ENCODE measurements around the gene GCNT4.

Gene GCNT4

DNA sequence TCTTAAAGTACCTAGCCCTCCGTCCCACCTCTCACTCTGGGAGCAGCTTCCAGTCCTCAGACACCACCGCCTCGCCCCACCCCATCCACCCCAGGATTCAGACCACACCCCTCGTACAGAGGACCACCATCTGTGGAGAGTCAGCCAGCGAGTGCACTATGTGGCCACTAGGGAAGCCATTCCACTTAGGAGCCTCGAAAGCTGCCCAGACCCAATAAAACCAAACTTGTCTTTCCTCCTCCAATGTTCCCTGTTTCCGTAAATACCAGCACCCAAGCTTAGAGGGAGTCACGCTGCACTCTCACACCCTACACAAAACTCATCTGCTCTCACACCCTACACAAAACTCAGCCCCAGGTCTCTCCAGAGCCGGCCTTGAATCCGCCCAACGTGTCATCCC lies 1.9 kb downstream of the GCNT4 start:
- DNase-seq, result no peak

DNA sequence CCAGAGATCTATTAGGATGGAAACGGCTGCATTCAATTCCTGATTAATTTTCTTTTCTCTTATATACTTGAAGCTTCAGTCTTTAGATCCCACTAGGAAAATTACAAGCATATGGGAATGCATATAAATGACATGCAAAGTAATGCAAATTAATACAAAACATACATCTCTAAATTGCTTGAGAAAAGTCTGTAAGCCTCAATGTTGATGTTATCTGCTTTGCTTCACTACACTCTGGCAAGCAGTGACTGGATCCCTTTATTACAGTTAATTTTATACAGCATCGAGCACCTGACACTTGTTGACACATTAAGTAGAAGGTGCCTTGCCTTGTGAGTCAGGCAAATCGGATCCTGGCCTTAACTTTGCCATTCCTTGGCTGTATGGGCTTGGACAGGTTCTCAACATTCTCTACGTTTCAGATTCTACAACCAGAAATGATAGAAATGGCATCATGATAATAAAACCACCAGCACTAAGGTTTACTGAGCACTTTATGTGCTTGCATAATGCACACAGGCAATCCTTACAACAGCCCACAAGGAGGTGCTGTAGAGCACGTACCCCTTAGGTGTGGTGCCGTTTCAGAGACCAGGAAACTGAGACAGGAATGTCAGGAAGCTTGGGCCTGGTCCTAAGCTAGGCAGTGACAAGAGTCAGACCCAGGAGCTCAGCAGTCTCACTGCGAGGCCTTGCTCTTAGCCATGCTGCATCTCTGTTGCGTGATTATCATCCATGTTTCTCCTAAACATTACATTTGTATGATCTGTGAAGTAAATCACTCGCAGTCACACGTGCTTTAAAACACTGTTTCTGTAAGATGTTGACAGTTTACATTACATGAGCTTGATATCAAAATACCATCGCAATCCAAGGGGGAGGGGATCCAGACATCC lies 2.7 kb downstream of the GCNT4 start:
- DNase-seq, result peak; percentile 59

DNA sequence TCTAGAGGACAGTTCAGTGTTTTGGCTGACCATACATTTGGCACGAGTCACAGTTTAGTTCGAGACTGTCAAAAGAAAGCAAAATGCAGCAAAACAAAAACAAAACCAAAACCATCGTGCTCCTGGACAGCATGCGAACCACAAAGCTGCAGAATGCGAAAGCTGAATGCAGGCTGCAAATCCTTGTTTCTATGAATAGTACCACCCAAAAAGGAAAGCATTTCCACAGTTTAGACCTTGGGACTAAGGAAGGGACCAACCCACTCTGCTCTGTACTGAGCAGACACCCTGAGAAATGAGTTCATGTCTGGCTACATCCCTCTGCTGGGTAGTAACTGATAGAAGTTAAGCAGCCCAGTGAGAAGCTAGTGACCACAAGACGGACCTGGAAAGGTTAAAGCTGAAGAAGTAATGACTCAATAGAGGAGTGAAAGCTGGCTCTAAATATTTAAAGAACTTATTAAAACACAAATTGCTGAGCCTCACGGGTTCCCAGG lies 3.9 kb downstream of the GCNT4 start:
- no peak for DNase-seq

DNA sequence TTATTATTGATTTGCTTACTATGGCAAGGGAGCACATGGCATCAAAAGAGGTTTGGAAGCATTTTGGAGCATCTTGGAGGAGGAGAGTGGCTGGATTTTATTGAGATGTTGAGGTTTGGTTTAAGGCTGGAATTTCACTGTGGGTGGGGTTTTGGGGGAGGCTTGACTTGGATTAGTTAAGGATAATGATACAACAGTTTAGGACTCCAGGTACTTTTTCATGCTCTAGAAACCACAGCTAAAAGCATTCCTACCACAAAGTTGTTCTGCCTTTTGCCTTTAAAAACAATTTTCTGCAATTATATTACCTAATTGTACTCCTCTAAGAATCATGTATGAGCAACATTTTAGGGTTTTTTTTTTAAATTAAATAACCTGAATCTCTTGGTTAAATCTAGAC lies 5.0 kb downstream of the GCNT4 start:
- DNase-seq, result no peak

DNA sequence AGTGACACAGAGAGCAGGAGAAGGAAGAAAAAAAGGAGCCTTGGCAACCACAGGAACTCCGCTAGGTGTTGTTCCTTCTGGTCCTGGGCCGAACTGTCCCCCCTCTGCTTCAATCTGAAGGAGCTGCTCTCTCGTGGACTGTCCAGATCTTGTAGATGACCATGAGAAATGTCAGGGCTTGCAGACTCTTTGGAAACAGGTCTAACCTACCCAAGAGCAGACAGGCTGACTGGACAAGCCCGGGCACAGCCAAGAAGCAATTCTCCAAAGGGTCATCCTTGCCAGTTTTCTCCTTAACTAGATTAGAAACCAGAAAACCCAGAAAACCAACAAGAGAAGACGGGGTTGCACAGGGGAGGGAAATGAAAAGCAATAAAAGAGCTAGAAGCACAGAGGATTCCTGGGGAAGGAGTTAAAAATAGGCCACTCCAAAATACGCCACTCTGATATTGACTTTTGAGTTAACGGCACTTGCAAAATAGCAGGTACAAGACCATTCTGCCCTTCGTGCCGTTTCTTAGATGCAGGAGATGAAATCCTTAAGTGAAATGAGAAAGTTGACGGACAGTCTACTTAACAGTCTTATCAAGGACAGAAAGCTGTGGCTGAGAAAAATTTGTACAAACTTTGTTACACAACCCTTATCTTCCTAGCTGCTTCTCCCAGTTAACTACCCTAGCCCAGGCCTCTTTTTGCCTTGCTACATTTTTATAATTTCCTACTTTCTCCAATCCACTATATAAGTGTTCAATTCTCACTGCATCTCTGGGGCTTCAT lies 5.8 kb downstream of the GCNT4 start:
- no peak for DNase-seq

DNA sequence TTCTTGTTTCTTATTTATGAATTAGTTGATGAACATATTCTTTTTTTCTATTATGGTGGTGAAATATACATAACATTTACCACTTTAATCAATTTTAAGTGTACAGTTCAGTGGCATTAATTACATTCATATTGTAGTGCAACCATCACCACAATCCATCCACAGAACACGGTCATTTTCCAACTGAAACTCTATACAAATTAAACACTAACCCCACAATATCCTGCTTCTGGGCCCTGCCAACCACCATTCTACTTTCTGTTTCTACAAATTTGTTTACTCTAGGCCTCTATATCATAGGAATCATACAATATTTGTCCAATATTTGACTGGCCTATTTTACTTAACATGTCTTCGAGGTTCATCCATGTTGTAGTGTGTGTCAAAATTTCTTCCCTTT lies 7.3 kb downstream of the GCNT4 start:
- no peak for DNase-seq

DNA sequence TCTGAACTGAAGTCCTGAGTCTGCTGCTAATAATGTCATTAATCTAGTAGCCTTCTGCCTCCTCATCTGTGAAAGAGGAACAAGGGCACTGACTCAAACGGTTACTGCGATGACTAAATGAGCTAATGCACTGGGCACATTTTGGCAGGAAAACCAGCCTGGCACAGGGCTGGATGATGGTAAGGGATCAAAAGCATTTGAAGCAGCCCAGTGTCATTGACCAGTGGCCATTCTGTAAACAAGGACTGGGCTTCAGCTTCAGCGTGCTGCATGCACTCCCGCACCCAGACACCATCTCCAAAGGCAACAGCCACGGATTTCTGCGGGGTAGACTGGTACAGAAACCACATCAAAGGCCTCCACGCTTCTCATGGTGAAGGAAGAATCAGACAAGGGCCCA lies 8.0 kb downstream of the GCNT4 start:
- DNase-seq, result no peak

DNA sequence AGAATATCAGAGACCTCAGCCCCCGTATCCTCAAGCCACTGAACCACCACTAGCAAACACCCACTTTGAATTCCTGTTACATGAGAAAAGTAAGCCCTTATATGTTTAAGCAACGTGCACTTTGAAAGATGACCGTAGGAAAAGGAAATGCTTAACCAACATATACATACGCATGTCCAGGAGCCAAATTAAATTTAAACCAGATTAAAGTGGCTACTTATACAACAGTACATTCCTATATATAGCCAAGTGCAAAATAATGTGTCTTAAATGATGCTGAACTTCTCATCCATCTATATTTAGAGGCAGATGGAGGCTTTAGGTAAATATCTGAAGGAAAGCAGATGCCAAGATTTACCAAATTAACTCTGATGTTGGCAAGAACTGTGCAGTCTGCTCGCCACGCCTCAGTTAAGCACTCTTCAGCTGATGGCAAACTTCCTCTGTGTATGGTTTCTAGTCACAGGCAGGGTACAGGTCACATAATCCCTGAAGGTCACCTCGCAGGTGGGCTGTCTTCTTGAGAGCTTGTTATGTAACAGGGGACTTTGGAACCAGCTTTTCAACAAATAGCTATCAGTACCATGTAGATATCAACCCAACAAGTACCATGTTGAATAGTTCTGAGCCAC lies 8.6 kb downstream of the GCNT4 start:
- no peak for DNase-seq

DNA sequence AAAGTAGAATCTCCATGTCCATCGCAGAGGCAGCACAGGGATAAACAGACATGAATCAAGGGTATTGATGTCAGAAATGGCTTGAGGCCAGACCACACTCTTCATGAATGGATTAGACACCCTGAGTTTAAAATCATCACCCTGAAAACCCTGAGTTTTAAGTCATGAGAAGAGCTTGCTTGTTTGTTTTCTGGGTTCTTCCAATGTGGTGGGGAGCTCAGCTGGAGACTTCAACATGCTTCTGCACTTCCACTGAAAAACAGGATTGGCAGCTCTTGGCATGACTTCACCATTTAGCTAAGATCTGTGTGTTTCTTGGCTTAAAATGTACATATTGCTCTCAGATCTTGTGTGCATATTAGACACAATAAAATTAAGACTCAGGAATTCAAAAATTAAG lies 9.8 kb downstream of the GCNT4 start:
- no peak for DNase-seq

DNA sequence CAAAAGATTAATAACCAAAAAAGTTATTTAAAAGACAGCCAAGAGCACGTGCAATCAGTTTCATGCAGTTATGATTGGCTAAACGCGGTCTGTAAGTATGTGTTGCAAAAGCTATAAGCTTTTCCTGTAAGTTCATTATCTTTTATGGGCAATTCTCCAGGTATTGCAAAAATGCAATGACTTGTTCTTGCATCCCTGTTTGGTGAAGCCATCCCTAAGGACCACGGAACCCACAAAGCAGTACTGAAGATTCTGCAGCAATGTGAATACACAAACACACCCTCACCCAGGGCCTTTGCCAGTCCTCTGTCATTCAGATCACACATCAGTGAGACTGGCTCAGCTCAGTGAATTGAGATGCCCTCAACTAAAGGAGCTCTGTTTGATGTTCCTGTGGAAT lies 11.4 kb downstream of the GCNT4 start:
- no peak for DNase-seq

DNA sequence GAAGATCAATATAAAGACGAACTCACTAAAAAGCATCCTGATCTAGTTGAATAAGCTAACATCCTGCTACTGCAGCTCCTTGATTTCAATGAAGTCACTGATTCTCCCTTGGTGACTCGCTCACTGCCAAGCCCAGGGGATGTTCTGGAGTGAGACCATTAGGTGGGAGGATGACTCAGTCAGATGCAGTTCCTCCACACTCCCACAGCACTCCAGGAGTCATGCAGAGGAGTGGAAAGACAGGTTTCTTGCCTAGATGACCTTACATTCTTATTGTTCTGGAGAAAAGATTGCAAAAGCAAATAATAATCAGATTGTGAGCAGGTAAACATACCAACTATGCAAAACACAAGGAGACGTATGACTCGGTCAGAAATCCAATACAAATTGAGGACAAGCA lies 15.3 kb downstream of the GCNT4 start:
- no peak for DNase-seq

DNA sequence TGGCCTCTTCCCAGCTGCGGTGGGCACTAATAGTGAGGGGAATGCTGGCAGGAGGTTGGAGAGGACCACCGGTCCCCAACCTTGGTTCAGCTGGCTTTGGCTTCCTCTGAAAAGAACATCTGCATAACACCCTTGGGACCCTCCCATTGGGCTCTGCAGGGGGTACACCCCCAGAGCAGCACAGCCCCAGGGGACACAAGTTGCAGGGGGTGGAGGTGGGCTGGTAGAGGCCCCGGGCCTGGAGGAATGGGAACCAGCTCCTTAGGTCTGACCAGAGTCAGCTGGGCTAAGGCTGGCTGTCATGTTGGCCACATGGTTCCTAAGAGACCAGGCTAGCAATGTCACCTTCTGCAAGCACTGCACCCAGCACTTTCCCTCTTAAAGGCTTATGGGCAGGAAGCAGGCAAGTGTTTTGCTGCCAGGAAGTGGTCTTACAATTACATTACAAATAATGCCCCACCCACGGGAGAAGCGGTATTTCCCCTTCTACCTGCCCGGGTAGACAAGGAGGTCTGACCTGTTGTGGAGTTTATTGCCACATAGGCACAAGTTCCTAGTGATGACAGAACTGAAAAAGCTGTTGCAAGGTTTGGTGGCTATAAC lies 18.1 kb downstream of the GCNT4 start:
- DNase-seq, result peak; percentile 51

DNA sequence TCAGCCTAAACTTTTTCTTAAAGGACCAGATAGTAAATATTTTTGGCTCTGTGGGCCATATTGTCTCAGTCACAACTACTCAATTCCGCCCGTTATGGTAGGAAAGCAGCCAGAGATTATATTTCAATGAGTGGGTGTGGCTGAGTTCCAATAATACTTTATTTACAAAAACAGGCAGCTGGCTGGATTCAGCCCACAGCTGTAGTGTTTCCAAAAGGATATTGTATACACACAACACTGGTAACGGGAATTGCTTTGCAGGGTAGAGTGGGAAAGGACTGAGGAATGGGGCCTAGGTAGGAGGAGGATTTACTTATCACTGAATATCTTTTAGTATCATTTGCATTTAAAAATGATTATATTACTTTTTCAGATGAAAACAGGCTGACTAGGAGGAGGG lies 21.0 kb downstream of the GCNT4 start:
- no peak for DNase-seq

DNA sequence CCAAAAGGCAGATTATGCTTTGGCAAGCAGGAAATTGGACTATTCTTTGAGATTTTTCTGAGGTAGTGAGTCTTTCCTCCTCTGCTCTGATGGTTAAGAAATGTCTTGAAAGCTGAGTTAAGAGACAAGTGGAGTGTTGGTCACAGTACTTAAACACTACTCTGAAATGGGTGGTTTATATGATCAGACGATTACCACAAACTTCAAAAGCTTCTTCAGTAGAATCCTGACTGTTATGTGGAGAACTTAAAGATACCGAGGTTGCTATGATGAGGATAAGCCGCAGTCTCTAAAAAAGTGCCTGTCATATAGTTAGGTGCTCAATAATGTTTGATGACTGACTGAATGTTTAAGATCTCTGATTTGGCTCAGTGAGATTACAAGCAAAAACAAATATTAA lies 24.3 kb downstream of the GCNT4 start:
- DNase-seq, result no peak

DNA sequence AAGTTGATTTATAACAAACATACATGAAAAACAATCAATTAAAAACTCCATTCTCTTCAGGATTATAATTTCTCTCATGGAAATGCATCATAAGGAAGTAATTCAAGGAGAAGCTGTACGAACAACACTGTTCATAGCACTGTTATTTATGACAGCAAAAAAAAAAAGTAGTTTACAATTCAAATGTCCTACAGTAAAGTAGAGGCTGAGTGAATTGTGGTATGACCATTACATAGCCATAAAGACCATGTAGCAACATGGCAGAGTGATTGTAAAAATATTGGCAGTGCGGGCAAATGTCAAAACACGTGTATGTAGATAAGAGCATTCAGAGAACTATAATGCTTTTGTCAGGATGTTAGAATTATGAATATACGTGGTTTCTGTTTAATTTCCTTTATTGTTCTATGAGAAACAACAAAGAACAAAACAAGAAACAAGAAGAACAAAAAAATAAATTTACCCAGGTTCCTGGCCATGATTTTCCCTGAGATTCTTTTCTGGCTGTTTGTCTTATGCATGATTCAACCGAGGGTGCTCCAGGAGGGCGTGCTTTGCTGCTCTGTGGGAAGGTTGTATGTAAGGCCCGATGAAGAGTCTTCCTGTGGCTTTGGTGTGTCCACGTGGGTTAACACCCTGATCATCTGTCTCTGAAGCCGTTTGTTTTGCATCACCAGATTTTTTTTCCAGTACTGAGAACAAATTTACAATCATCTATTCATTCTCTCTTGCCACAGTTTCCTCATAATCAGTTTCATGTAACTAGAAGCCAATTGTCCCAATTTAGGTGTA lies 28.8 kb downstream of the GCNT4 start:
- DNase-seq, result peak; percentile 32

DNA sequence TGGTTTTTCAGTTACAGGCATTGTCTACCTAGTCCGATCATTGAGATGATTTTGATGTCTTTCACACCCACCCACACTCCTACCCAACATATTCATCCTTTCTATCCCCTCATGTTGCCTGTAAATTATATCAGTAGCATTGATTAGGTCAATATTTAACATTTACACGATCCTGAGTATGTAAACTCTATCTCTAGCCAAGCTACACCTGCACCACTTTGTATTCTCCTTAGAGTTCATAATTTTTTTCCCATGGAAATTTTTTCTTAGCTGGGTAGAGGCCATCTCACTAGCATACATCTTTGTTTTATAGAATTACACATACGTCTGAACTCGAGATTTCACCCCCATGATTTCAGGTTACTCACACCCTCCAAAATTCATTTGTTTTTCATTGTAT lies 30.6 kb downstream of the GCNT4 start:
- DNase-seq, result no peak

DNA sequence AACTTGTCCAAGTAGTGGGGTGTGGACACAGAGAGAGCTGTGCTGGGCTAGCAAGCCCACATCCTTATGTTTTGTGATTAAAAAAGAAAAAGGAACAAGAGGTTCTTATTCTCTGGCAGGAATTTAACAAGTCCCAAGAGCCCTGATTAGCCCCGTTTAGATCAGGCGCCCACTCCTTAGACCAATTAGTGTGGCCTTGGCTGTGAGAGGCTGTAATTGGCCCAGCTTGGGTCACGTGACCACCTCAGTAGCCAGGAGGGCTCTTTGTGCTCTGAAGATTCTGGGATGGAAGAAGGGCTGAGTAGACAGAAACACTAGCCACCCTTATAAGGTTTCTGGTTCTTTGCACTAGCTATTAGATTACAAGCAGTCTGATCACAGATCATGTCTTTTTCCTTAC lies 31.1 kb downstream of the GCNT4 start:
- no peak for DNase-seq

DNA sequence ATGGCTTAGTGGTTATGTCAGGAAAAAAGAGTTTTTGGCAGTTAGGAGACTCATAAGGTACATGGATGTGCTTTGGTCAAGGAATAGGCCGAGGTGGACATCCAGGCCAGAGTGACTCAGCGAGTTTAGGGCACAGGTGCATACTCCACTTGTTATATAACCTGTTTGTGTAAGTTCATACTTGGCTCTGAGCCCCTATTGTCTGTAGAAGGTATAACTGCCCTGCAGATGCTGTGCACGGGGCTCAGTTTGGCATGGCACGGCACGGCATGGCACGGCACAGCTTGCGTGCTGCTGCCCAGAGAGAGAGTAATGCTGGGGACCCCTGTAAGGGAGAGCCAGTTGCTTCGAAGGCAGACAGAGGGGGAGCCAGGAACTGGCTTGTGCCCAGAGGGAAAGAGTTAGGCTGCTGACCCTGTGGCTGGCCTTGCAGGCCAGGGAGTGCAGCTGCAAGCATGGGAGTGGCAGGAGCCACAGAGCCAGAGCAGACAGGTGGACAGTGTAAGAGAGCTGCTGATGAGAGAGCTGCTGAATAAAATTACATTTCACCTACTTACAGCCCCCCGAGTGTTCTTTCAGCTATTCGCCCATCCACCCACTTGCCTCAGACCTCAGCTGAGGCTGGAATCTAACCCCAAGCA lies 32.2 kb downstream of the GCNT4 start:
- DNase-seq, result no peak

DNA sequence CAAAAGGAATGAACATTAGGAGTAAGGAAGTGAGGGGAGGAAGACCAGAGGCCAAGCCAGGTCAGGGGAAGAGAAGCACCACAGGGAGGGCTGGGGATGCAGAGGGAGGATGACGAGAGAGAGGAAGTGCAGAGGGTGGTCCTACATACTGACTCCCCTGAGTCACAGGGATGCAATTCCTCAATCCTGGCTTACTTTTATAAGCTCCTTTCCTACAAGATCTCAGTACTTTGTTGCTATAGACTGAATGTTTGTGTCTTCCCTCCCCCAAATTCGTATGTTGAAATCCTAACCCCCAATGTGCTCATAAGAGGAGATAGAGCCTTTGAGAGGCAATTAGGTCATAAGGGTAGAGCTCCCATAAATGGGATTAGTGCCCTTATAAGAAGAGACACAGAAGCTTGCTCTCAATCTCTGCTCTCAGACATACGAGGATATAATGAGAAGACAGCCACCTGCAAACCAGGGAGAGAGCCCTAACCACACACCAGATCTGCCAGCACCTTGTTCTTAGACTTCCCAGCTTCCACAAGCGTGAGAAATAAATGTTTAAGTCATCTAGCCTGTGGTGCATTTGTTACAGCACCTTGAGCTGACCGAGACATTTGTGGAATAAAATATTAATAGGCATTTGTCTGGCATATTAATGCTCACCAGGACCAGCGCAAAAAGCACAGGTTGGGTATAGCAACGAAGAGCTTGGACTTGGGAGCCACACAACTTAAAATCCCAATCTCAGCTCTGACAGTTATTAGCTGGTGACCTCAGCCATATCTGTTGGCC lies 33.4 kb downstream of the GCNT4 start:
- DNase-seq, result no peak

DNA sequence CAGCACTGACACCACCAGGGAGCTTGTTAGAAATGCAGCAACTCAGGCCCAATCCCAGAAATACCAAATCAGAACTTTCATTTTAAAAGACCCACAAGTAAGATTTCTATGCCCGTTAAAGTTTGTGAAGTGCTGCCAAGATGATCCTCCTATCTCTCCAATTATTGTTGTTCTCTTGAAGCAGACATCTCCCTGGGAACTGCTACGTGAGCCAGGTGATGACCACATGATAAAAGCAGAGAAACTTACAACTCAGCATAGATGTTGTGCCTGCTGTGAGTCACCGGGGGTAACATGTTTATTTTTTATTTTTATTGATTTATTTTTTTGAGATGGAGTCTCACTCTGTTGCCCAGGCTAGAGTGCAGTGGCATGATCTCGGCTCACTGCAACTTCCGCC lies 34.4 kb downstream of the GCNT4 start:
- DNase-seq, result no peak

DNA sequence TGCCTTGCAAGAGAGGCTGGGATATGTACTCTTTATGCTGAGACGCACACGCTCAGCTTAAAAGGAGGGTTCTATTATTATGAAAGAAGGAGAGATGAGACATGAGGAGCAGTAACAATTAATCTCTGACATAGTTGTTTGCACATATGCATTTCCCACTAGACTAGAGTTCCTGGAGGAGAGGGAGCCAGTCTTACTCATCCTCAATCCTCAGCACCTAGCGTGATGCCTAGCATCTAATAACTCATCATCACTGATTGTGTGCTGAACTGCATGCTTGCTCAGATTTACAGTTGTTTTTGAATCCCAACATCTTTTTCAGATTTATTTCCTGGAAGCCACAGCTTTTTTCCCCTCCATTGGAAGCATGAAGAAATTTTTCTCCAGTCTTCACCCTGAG lies 35.5 kb downstream of the GCNT4 start:
- no peak for DNase-seq
